Measurements from ENCODE around the gene OTUB1. TPM values are rescaled to one million over a fixed set of nuclear protein-coding genes. Genes with fewer than 3 reads are reported as not detected.

OTUB1 gene
- total RNA-seq, 6 experiments from 2014 or later = 23.2 to 35.3 (median 24.7) TPM

DNA sequence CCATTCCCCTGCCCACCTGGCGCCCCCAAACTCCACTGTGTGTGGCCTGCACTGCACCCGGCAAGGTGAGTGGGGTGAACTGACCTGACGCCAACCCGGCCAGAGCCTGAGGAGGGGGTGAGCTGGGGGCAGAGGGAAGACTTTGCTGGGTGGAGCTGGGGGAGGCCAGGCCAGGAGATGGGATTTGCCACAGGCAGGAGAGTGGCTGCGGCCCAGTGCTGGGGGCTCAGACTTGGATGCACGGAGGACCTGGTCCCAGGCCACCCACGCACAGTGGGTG is 31.6 kb downstream of the OTUB1 start:
- Histone ChIP-seq H3K27me3 (no peaks in the 10 kb centered on the region), H3K4me3 (no peak overlapping the region), H3K27ac (no peak overlapping the region), H3K4me1 (no peaks in the 10 kb centered on the region), H3K36me3 (no peaks in the 10 kb centered on the region), H3K9me3 (no peaks in the 10 kb centered on the region)
- ATAC-seq (no peak), DNase-seq (no peak)
- intact Hi-C loops (cut with DNase I) = no loop called here
- WGBS (ENCODE audit: insufficient coverage, low coverage, low lambda C conversion rate, missing lambda C conversion rate) = no CpG with 5 or more reads among the region's 7 CpGs
- TF ChIP-seq, protein P1, sequence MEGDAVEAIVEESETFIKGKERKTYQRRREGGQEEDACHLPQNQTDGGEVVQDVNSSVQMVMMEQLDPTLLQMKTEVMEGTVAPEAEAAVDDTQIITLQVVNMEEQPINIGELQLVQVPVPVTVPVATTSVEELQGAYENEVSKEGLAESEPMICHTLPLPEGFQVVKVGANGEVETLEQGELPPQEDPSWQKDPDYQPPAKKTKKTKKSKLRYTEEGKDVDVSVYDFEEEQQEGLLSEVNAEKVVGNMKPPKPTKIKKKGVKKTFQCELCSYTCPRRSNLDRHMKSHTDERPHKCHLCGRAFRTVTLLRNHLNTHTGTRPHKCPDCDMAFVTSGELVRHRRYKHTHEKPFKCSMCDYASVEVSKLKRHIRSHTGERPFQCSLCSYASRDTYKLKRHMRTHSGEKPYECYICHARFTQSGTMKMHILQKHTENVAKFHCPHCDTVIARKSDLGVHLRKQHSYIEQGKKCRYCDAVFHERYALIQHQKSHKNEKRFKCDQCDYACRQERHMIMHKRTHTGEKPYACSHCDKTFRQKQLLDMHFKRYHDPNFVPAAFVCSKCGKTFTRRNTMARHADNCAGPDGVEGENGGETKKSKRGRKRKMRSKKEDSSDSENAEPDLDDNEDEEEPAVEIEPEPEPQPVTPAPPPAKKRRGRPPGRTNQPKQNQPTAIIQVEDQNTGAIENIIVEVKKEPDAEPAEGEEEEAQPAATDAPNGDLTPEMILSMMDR (IDR thresholded peaks at IDR 0.05) = no peak
- no peak for TF ChIP-seq POLR2A (IDR thresholded peaks at IDR 0.05)

DNA sequence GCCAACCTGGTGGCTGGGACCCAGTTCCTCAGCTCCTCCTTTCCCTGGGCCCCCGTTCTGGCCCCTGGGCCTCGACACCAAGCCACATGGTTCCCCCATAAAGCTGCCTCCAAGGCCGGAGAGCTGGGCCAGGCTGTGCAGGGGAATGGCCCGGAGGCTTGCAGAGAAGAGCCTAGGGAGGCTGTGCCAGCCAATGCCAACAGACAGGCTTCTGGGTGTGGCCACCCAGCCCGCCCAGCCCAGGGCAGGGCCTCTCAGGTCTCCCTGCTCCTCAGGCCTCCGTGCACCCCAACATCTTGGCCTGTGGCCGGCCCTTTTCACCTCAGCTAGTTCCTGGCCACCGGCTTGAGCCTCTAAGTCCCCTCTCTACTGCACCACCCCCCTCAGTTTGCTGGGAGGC is 32.1 kb downstream of the OTUB1 start:
- TF ChIP-seq POLR2A (IDR thresholded peaks at IDR 0.05) = no peak
- TF ChIP-seq, protein P1 (IDR thresholded peaks at IDR 0.05) = no peak
- Histone ChIP-seq H3K36me3 (no peaks in the 10 kb centered on the region), H3K27me3 (no peaks in the 10 kb centered on the region), H3K4me1 (no peaks in the 10 kb centered on the region), H3K9me3 (no peaks in the 10 kb centered on the region), H3K4me3 (no peak overlapping the region), H3K27ac (no peak overlapping the region)
- ATAC-seq (no peak), DNase-seq (no peak)
- intact Hi-C loops (cut with DNase I) = no loop called here
- no CpG with 5 or more reads among the region's 8 CpGs for WGBS (ENCODE audit: insufficient coverage, low coverage, low lambda C conversion rate, missing lambda C conversion rate)

DNA sequence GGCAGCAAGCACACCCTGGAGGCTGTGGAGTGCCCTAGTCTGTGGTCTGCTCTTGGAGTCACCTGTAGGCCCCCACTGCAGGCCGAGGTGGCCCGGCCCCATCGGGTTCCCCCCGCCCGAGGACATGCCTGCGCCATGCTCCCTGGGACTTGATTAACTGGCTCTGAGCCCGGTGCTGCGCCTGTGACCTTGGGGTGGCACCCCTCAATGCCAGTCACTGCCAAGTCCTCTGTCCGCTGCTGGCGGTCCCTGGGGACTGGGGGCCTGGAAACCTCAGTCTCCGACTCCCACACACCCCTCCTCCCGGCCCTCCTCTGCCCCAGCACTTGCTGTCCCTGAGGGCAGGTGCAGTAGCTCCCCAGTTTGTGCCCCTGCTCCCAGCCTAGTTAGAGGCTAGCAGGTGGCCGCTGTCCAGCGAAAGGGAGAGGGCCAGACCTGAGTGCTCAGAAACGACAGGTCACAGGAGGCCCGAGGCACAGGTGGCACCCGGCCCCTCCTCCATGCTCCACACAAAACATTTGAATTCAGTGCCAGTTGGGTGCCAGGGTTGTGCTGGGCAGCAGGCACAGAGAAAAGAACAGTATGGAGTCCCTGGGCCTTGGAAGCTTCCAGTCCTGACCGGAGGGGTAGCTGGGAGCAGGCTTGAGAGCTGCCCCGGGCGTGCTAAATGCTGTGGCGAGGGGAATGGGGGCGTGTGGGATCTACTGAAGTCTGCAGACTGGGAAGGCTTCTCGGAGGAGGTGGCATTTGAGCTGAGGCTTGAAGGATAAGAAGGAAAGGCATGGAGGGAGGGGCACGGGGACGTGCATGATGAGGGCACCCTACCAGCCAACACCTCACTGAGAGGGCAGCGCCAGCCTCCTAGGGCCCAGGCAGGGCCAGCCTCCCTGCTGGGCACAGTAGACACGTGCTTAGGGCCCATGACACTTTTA is 33.1 kb downstream of the OTUB1 start:
- TF ChIP-seq, protein P1 (IDR thresholded peaks at IDR 0.05) = no peak
- TF ChIP-seq POLR2A (IDR thresholded peaks at IDR 0.05) = no peak
- DNase-seq (no peak), ATAC-seq (peak in 1 of 4 donors; percentile 8)
- no peaks in the 10 kb centered on the region for H3K36me3 ChIP-seq
- H3K27me3 ChIP-seq = no peaks in the 10 kb centered on the region
- no peak overlapping the region for H3K27ac ChIP-seq
- no peaks in the 10 kb centered on the region for H3K4me1 ChIP-seq
- intact Hi-C loops (cut with DNase I) = no loop called here
- no peak overlapping the region for H3K4me3 ChIP-seq
- no peaks in the 10 kb centered on the region for H3K9me3 ChIP-seq
- WGBS (ENCODE audit: insufficient coverage, low coverage, low lambda C conversion rate, missing lambda C conversion rate) = 93% methylated on average over 13 of the region's 27 CpGs

DNA sequence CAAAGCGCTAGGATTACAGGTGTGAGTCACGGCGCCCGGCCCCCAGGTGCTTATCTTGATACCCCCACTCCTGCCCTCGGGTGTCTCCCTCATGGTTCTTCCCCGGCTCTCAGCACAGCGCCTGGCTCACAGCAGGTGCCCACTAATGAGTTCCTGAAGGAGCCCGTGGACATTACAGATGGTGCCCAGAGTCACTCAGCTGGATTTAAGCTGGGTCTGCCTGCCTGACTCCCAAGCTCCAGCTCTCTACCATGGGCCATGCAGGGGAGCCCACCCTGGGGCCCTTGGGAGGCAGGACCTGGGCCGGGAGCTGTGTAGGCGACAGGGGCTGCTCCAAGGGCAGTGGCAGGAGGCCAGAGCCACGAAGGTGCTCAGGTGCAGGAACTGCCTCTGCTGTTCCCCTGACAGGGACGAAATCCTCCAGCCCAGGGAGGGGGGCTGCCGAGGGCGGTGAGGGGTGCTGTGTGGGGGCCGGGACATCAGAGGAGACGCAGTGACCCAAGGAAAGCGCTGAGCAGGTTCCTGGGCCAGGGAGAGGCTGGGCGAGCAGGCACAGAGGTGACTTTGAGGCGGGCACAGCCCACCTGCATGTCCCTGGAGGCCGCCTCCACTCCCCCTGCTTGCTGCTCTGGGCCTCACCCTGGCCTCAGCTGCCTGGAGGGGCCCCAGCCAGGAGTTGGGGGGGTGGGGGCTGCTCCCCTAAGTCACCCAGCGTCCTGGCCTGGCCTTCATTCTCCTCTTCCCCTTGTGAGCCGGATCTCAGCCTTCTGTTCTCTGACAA is 34.9 kb downstream of the OTUB1 start:
- Histone ChIP-seq H3K4me1 (no peaks in the 10 kb centered on the region), H3K36me3 (no peaks in the 10 kb centered on the region), H3K27me3 (no peaks in the 10 kb centered on the region), H3K9me3 (no peaks in the 10 kb centered on the region), H3K4me3 (no peak overlapping the region), H3K27ac (no peak overlapping the region)
- no peak for ATAC-seq
- WGBS (ENCODE audit: insufficient coverage, low coverage, low lambda C conversion rate, missing lambda C conversion rate) = 80% methylated on average over 12 of the region's 22 CpGs
- intact Hi-C loops (cut with DNase I) = no loop called here
- DNase-seq = no peak
- TF ChIP-seq POLR2A (IDR thresholded peaks at IDR 0.05) = no peak

DNA sequence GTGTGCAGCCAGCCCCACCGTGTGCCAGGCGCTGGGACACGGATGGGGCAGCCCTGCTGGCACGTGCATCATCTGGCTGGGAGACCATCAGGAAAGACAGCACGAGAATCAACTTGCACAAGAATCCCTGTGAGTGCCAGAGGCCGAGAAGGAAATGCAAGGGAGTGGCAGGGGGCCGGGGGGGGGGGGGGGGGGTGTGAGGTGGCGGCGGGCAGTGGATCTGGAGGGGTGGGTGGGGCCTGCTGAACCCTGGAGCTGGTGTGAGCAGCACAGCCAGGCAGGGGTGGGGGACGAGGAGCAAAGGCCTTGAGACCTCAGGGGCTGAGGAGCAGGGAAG is 35.5 kb downstream of the OTUB1 start:
- H3K4me1 ChIP-seq = no peaks in the 10 kb centered on the region
- H3K4me3 ChIP-seq = no peak overlapping the region
- H3K36me3 ChIP-seq = no peaks in the 10 kb centered on the region
- no peak overlapping the region for H3K27ac ChIP-seq
- H3K27me3 ChIP-seq = no peaks in the 10 kb centered on the region
- H3K9me3 ChIP-seq = no peaks in the 10 kb centered on the region
- TF ChIP-seq, protein P1 (IDR thresholded peaks at IDR 0.05) = no peak
- intact Hi-C loops (cut with DNase I) = no loop called here
- no peak for DNase-seq
- WGBS (ENCODE audit: insufficient coverage, low coverage, low lambda C conversion rate, missing lambda C conversion rate) = 42% methylated on average over 2 of the region's 10 CpGs
- no peak for ATAC-seq

All from right lobe of liver (tissue), 6 donors.